ENCODE data around the gene SYP. TPM values are rescaled to one million over a fixed set of nuclear protein-coding genes. Genes with fewer than 3 reads are reported as not detected.

SYP gene
- total and polyA plus RNA-seq, 8 donors: 0.89 to 211 (median 3.9) TPM; not detected in 1

GRCh38 chrX:49233887-49234555 lies 34.0 kb upstream of the SYP start:
- Histone ChIP-seq H3K4me1 (peaks cover 0 to 38% (median 18%) of the 10 kb centered on the region in 4 donors), H3K27ac (no peak overlapping the region), H3K9me3 (no peaks in the 10 kb centered on the region), H3K36me3 (no peaks in the 10 kb centered on the region), H3K4me3 (no peak overlapping the region), H3K27me3 (no peaks in the 10 kb centered on the region)
- TF ChIP-seq, protein P1, sequence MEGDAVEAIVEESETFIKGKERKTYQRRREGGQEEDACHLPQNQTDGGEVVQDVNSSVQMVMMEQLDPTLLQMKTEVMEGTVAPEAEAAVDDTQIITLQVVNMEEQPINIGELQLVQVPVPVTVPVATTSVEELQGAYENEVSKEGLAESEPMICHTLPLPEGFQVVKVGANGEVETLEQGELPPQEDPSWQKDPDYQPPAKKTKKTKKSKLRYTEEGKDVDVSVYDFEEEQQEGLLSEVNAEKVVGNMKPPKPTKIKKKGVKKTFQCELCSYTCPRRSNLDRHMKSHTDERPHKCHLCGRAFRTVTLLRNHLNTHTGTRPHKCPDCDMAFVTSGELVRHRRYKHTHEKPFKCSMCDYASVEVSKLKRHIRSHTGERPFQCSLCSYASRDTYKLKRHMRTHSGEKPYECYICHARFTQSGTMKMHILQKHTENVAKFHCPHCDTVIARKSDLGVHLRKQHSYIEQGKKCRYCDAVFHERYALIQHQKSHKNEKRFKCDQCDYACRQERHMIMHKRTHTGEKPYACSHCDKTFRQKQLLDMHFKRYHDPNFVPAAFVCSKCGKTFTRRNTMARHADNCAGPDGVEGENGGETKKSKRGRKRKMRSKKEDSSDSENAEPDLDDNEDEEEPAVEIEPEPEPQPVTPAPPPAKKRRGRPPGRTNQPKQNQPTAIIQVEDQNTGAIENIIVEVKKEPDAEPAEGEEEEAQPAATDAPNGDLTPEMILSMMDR (IDR thresholded peaks at IDR 0.05): no peak
- TF ChIP-seq EP300 (IDR thresholded peaks at IDR 0.05): no peak
- TF ChIP-seq POLR2AphosphoS5 (IDR thresholded peaks at IDR 0.05): no peak
- TF ChIP-seq POLR2A (IDR thresholded peaks at IDR 0.05): no peak
- 48 to 72% (median 56%) methylated on average over 12 to 56 of the region's 56 CpGs for WGBS, 5 donors
- no peak for DNase-seq
- intact Hi-C loops (cut with DNase I; ENCODE audit: low total_unique reads): no loop called here

GRCh38 chrX:49233176-49233575 lies 33.2 kb upstream of the SYP start, which contains the start of gene CACNA1F:
Gene CACNA1F, minus strand, starts transcription at chrX:49233340. Its CDS starts 31 bp downstream, at chrX:49233309.
- intact Hi-C loops (cut with DNase I; ENCODE audit: low total_unique reads): no loop called here
- Histone ChIP-seq H3K4me3 (no peak within 1 kb of the TSS), H3K27ac (no peak within 1 kb of the TSS), H3K9me3 (no peaks in the 10 kb centered on the region), H3K27me3 (no peaks in the 10 kb centered on the region), H3K36me3 (no peaks in the 10 kb centered on the region), H3K4me1 (peaks cover 0 to 35% (median 18%) of the 10 kb centered on the region in 4 donors)
- TF ChIP-seq POLR2A (IDR thresholded peaks at IDR 0.05) (no peak), POLR2AphosphoS5 (IDR thresholded peaks at IDR 0.05) (no peak), EP300 (IDR thresholded peaks at IDR 0.05) (no peak)
- TF ChIP-seq, protein P1 (IDR thresholded peaks at IDR 0.05): no peak
- DNase-seq: no peak
- WGBS, 5 donors: 69 to 89% (median 74%) methylated on average over 8 to 9 of the region's 9 CpGs

DNA sequence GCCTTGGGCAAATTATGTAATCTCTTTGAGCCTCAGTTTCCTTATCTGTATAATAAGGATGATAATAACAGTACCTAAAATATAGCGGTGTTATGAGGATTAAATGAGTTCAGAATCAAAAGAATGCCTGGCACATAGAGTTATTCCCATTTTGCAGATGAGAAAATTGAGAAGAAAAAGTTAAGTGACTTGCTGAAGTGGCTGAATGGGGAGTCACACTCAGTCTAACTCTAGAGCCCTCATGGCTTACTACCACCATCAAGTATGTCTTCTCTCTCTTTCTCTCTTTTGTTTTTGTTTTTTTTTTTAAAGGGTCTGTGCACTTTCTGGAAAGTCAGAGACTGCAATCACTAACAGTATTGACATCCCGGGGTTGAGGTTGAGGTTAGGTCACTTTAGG lies 32.5 kb upstream of the SYP start:
- TF ChIP-seq POLR2AphosphoS5 (IDR thresholded peaks at IDR 0.05) (no peak), POLR2A (IDR thresholded peaks at IDR 0.05) (no peak), EP300 (IDR thresholded peaks at IDR 0.05) (no peak)
- TF ChIP-seq, protein P1 (IDR thresholded peaks at IDR 0.05): no peak
- WGBS, 5 donors: 61 to 85% (median 76%) methylated on average over 2 of the region's 2 CpGs

GRCh38 chrX:49231333-49232000 lies 31.5 kb upstream of the SYP start:
- intact Hi-C loops (cut with DNase I; ENCODE audit: low total_unique reads): no loop called here
- 87 to 96% (median 92%) methylated on average over 5 to 10 of the region's 10 CpGs for WGBS, 5 donors
- H3K27ac ChIP-seq: peak overlapping the region in 2 of 5 donors; percentile 66 to 69
- no peaks in the 10 kb centered on the region for H3K9me3 ChIP-seq
- H3K4me1 ChIP-seq: peaks cover 0 to 23% (median 9%) of the 10 kb centered on the region in 4 donors
- H3K27me3 ChIP-seq: peaks cover 0 to 3% (median 0%) of the 10 kb centered on the region in 3 donors
- TF ChIP-seq, protein P1 (IDR thresholded peaks at IDR 0.05): no peak
- no peak for TF ChIP-seq POLR2AphosphoS5 (IDR thresholded peaks at IDR 0.05)
- no peak for TF ChIP-seq EP300 (IDR thresholded peaks at IDR 0.05)
- TF ChIP-seq POLR2A (IDR thresholded peaks at IDR 0.05): no peak
- DNase-seq: no peak
- no peak overlapping the region for H3K4me3 ChIP-seq
- no peaks in the 10 kb centered on the region for H3K36me3 ChIP-seq

More for the DNA sequence above, 32.5 kb upstream of the SYP start:
- no peak overlapping the region for H3K4me3 ChIP-seq
- H3K4me1 ChIP-seq: peaks cover 0 to 34% (median 18%) of the 10 kb centered on the region in 4 donors
- H3K27me3 ChIP-seq: no peaks in the 10 kb centered on the region
- H3K9me3 ChIP-seq: no peaks in the 10 kb centered on the region
- no peaks in the 10 kb centered on the region for H3K36me3 ChIP-seq
- no peak overlapping the region for H3K27ac ChIP-seq
- DNase-seq: no peak
- intact Hi-C loops (cut with DNase I; ENCODE audit: low total_unique reads): no loop called here
